NT2/D1 (cell line): Measurements from ENCODE around the gene ACSL6.

Source experiments
- DNase-seq: peaks from one replicate; pipeline ENCODE4 v3.0.0-alpha.2; 2011; ENCODE audit warnings: low read depth, low spot score
- H3K27me3 ChIP-seq: 2 replicates; pipeline ENCODE4 v1.6.0; 2011; ENCODE audit warnings: mild to moderate bottlenecking; ENCODE audit not compliant: insufficient read length, insufficient read depth
- H3K36me3 ChIP-seq: 2 replicates; pipeline ENCODE4 v1.6.1; 2011; ENCODE audit warnings: mild to moderate bottlenecking, low read length, mixed read lengths; ENCODE audit not compliant: insufficient read depth, insufficient read length
- H3K4me1 ChIP-seq: 2 replicates; pipeline ENCODE4 v1.5.1; 2011; ENCODE audit not compliant: insufficient read depth, insufficient read length
- H3K4me3 ChIP-seq: 2 replicates; pipeline ENCODE4 v1.5.1; 2011; ENCODE audit warnings: low read depth; ENCODE audit not compliant: insufficient read length
- H3K9ac ChIP-seq: 2 replicates; pipeline ENCODE4 v1.6.0; 2011; ENCODE audit warnings: low read depth; ENCODE audit not compliant: insufficient read length
- H3K9me3 ChIP-seq: 2 replicates; pipeline ENCODE4 v1.5.1; 2011; ENCODE audit warnings: mild to moderate bottlenecking, low read length; ENCODE audit not compliant: insufficient read depth
- SUZ12 ChIP-seq: IDR thresholded peaks from 2 replicates; pipeline ENCODE4 v1.6.1; 2011; ENCODE audit not compliant: insufficient read length, insufficient read depth; ENCODE audit errors: extremely low read depth
- YY1 ChIP-seq: IDR thresholded peaks from 2 replicates; pipeline ENCODE4 v1.6.1; 2011; ENCODE audit not compliant: insufficient read length, insufficient read depth
- ZNF274 ChIP-seq: IDR thresholded peaks from 2 replicates; pipeline ENCODE4 v1.6.1; 2011; ENCODE audit warnings: mild to moderate bottlenecking, low read depth, low read length

Gene ACSL6

GRCh38 chr5:132019337-132019736, 7.9 kb upstream of the ACSL6 start:
- no peak overlapping the region for H3K4me3 ChIP-seq
- H3K27me3 ChIP-seq, result no peaks in the 10 kb centered on the region
- H3K4me1 ChIP-seq, result no peaks in the 10 kb centered on the region
- TF ChIP-seq ZNF274, result no peak
- no peak for TF ChIP-seq YY1
- no peak for TF ChIP-seq SUZ12
- H3K36me3 ChIP-seq, result no peaks in the 10 kb centered on the region
- no peak for DNase-seq
- H3K9ac ChIP-seq, result no peak overlapping the region
- no peaks in the 10 kb centered on the region for H3K9me3 ChIP-seq

DNA sequence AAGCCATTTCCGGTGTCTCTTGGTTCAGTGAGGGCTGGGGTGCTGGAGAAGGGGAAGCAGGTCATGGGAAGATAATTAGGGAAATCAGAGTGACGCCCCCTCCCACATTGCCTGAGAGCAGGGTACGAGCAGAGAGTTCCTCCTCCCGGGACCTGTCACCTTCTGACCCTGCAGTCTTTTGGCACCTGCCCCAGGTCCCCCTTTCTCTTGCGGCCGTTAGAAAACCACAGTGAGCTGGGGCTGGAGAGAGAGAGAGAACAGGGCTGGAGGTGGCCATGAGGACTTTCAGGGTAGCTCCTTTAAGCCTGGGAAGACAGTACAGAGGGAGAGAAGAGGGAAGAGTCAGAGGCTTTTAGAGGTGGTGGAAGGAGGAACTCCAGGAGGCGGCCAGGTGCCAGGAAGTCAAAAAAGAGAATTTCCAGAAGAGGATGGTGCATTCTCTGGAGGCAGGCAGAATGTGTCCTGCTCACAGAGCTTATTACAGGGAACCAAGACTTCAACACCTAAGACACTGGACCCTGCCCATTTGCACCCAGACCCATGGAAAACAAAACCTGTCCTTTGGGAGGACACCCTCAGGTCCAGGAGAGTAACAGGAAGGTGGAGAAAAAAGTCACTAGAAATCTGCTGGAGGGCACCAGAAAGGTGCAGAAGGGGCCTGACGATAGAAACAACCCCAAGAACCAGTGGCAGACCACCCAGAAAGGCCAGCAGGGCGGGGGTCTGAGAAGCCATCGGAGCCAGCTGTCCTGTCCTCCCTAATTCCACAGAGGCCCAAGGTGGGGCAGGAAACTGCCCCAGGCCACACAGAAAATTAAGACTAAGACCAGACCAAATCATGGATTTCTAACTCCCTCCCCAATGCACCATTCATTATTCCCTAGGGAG, 6.5 kb upstream of the ACSL6 start:
- TF ChIP-seq ZNF274 (no peak), YY1 (no peak), SUZ12 (no peak)
- H3K4me3 ChIP-seq, result no peak overlapping the region
- H3K9ac ChIP-seq, result no peak overlapping the region
- no peaks in the 10 kb centered on the region for H3K9me3 ChIP-seq
- no peaks in the 10 kb centered on the region for H3K4me1 ChIP-seq
- no peaks in the 10 kb centered on the region for H3K27me3 ChIP-seq
- H3K36me3 ChIP-seq, result no peaks in the 10 kb centered on the region
- DNase-seq, result no peak

DNA sequence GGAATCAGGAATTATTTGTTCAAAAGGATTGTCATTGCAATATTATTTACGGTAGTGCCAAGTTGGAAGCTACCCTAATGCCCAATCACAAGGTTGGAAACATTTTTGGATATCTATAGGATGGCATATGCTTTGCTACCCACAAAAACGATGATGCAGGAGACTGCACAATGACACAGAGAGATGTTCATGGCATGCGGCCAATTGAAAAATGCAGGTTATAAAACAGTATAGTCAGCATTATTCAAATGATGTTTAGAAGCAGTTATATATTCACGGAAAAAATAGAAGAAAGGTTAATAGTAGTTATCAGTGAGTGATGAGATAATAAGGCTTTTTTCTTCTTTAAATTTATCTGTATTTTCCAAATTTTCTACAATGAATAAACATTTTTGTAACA, 5.9 kb upstream of the ACSL6 start:
- no peaks in the 10 kb centered on the region for H3K36me3 ChIP-seq
- no peak overlapping the region for H3K9ac ChIP-seq
- no peak overlapping the region for H3K4me3 ChIP-seq
- no peaks in the 10 kb centered on the region for H3K9me3 ChIP-seq
- no peak for DNase-seq
- no peaks in the 10 kb centered on the region for H3K4me1 ChIP-seq
- TF ChIP-seq ZNF274, result no peak
- TF ChIP-seq YY1, result no peak
- no peak for TF ChIP-seq SUZ12
- H3K27me3 ChIP-seq, result peaks cover 6% of the 10 kb centered on the region

- no peak for DNase-seq
- Histone ChIP-seq H3K36me3 (no peaks in the 10 kb centered on the region), H3K9ac (no peak overlapping the region), H3K4me1 (no peaks in the 10 kb centered on the region), H3K9me3 (no peaks in the 10 kb centered on the region), H3K4me3 (no peak overlapping the region), H3K27me3 (peaks cover 12% of the 10 kb centered on the region)
- no peak for TF ChIP-seq ZNF274
- no peak for TF ChIP-seq SUZ12
- TF ChIP-seq YY1, result no peak
These were observed 5.3 kb upstream of the ACSL6 start for GRCh38 chr5:132016721-132017250.

- DNase-seq, result no peak
- no peaks in the 10 kb centered on the region for H3K9me3 ChIP-seq
- H3K9ac ChIP-seq, result no peak overlapping the region
- H3K27me3 ChIP-seq, result peaks cover 36% of the 10 kb centered on the region
- no peak for TF ChIP-seq SUZ12
- no peak for TF ChIP-seq YY1
- no peak for TF ChIP-seq ZNF274
- H3K4me1 ChIP-seq, result peaks cover 2% of the 10 kb centered on the region
- no peak overlapping the region for H3K4me3 ChIP-seq
- H3K36me3 ChIP-seq, result no peaks in the 10 kb centered on the region
These were observed 2.3 kb upstream of the ACSL6 start for GRCh38 chr5:132013711-132014110.

- DNase-seq, result no peak
- no peak overlapping the region for H3K9ac ChIP-seq
- TF ChIP-seq YY1 (no peak), ZNF274 (no peak), SUZ12 (no peak)
- H3K4me3 ChIP-seq, result no peak overlapping the region
- no peaks in the 10 kb centered on the region for H3K36me3 ChIP-seq
- H3K9me3 ChIP-seq, result no peaks in the 10 kb centered on the region
- H3K4me1 ChIP-seq, result peaks cover 2% of the 10 kb centered on the region
- H3K27me3 ChIP-seq, result peaks cover 36% of the 10 kb centered on the region
These were observed 1.7 kb upstream of the ACSL6 start for GRCh38 chr5:132013006-132013689.

- peaks cover 5% of the 10 kb centered on the region for H3K4me1 ChIP-seq
- H3K9me3 ChIP-seq, result no peaks in the 10 kb centered on the region
- H3K4me3 ChIP-seq, result no peak overlapping the region
- DNase-seq, result no peak
- peaks cover 36% of the 10 kb centered on the region for H3K27me3 ChIP-seq
- TF ChIP-seq YY1 (no peak), SUZ12 (no peak), ZNF274 (no peak)
- H3K36me3 ChIP-seq, result no peaks in the 10 kb centered on the region
- H3K9ac ChIP-seq, result no peak overlapping the region
These were observed 1.0 kb upstream of the ACSL6 start for GRCh38 chr5:132012371-132013005.
